Measurements from ENCODE around the gene SLC25A11. TPM values are rescaled to one million over a fixed set of nuclear protein-coding genes. Genes with fewer than 3 reads are reported as not detected.

The SLC25A11 gene
- total RNA-seq, 1 experiment from 2014 or later = 75.1 TPM

DNA sequence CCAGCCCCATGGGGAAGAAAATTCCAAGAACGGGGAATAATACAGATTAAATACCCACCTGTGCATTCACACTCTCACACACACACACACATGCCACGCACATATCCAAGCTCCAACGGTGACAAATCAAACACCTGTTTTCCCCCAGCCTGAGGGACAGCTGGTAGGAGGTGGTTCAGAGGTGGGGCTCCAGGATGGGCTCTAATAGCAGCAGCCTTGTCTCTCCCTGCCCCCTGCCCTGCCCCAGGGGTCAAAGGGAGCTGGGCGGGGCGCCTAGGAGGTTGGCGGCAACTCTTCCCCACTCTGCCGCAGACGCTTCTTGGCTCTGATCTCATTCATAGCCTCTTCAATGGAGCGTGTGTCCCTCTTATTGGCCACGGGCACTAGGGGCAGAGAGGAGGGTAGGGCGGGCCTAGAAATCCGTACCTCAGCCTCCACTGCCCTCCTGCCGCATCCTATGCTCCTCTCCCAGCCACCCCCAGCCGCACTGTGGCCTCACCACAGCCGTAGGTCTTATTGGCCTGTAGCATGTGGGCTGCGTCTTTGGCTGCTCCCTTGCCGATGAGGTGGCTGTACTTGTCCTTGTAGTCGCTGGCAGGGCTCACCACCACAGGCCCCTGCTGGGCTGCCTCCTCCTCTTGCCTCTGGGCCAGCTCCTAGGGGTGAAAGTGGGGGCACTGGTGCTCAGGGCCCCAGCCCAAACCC, 19.6 kb upstream of the SLC25A11 start:
- POLR2A ChIA-PET = interaction anchor here (4.6 kb wide), 1 partner anchor 8 kb away, joined by 27 read pairs; the partner anchor contains the start of gene SPAG7
- RAD21 ChIA-PET (ENCODE audit: low non-redundant PET in 1 of 2, low total read pairs in 2 of 2, uncharacterized antibody in 2 of 2, unreplicated experiment in 2 of 2) = no interaction called here
- Histone ChIP-seq H4K20me1 (ENCODE audit: insufficient read depth) (no peaks in the 10 kb centered on the region), H3K4me3 (replicated peaks in 1 of 2; ENCODE audit: low read depth in 1 of 2, low read length in 2 of 2) (no peak overlapping the region), H3K27me3 (ENCODE audit: insufficient read depth, low read length) (no peaks in the 10 kb centered on the region), H2AFZ (ENCODE audit: low read depth, low read length, poor library complexity, severe bottlenecking) (no peak overlapping the region), H3K79me2 (ENCODE audit: insufficient read depth, low read length) (peaks cover 4% of the 10 kb centered on the region; the same call in 1 of the 2 replicates), H3K9ac (ENCODE audit: low read length) (no peak overlapping the region), H3K36me3 (ENCODE audit: control insufficient read depth in 1 of 2, insufficient read depth in 2 of 2, low read length in 2 of 2) (no peaks in the 10 kb centered on the region), H3K9me3 (ENCODE audit: control insufficient read depth in 1 of 2, insufficient read depth in 1 of 2, low read depth in 1 of 2, low read length in 2 of 2) (no peaks in the 10 kb centered on the region), H3K27ac (ENCODE audit: low read depth, low read length) (no peak overlapping the region), H3K4me2 (ENCODE audit: low read length) (no peak overlapping the region), H3K9me2 (ENCODE audit: insufficient read depth) (no peaks in the 10 kb centered on the region), H3K4me1 (ENCODE audit: control insufficient read depth in 1 of 2, insufficient read depth in 2 of 2, low read length in 2 of 2) (peaks cover 4 to 5% of the 10 kb centered on the region in 2 experiments; a peak in 2 of 4 replicates)
- no peak for TF ChIP-seq EZH2phosphoT487 (IDR thresholded peaks at IDR 0.05; ENCODE audit: borderline replicate concordance)
- no peak for TF ChIP-seq EGR1 (IDR thresholded peaks at IDR 0.05; ENCODE audit: low read depth)
- TF ChIP-seq, protein P1, sequence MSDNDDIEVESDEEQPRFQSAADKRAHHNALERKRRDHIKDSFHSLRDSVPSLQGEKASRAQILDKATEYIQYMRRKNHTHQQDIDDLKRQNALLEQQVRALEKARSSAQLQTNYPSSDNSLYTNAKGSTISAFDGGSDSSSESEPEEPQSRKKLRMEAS (IDR thresholded peaks at IDR 0.05) = no peak
- TF ChIP-seq, protein P2, sequence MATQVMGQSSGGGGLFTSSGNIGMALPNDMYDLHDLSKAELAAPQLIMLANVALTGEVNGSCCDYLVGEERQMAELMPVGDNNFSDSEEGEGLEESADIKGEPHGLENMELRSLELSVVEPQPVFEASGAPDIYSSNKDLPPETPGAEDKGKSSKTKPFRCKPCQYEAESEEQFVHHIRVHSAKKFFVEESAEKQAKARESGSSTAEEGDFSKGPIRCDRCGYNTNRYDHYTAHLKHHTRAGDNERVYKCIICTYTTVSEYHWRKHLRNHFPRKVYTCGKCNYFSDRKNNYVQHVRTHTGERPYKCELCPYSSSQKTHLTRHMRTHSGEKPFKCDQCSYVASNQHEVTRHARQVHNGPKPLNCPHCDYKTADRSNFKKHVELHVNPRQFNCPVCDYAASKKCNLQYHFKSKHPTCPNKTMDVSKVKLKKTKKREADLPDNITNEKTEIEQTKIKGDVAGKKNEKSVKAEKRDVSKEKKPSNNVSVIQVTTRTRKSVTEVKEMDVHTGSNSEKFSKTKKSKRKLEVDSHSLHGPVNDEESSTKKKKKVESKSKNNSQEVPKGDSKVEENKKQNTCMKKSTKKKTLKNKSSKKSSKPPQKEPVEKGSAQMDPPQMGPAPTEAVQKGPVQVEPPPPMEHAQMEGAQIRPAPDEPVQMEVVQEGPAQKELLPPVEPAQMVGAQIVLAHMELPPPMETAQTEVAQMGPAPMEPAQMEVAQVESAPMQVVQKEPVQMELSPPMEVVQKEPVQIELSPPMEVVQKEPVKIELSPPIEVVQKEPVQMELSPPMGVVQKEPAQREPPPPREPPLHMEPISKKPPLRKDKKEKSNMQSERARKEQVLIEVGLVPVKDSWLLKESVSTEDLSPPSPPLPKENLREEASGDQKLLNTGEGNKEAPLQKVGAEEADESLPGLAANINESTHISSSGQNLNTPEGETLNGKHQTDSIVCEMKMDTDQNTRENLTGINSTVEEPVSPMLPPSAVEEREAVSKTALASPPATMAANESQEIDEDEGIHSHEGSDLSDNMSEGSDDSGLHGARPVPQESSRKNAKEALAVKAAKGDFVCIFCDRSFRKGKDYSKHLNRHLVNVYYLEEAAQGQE (IDR thresholded peaks at IDR 0.05; ENCODE audit: low read depth) = no peak
- TF ChIP-seq ZFX (IDR thresholded peaks at IDR 0.05) = no peak
- TF ChIP-seq YY1 (IDR thresholded peaks at IDR 0.05; ENCODE audit: extremely low read depth, insufficient replicate concordance, low read depth, low read length) = no peak
- TF ChIP-seq, protein P3, sequence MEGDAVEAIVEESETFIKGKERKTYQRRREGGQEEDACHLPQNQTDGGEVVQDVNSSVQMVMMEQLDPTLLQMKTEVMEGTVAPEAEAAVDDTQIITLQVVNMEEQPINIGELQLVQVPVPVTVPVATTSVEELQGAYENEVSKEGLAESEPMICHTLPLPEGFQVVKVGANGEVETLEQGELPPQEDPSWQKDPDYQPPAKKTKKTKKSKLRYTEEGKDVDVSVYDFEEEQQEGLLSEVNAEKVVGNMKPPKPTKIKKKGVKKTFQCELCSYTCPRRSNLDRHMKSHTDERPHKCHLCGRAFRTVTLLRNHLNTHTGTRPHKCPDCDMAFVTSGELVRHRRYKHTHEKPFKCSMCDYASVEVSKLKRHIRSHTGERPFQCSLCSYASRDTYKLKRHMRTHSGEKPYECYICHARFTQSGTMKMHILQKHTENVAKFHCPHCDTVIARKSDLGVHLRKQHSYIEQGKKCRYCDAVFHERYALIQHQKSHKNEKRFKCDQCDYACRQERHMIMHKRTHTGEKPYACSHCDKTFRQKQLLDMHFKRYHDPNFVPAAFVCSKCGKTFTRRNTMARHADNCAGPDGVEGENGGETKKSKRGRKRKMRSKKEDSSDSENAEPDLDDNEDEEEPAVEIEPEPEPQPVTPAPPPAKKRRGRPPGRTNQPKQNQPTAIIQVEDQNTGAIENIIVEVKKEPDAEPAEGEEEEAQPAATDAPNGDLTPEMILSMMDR (IDR thresholded peaks at IDR 0.05 in 2 of 3, conservative IDR thresholded peaks at IDR 0.05 in 1 of 3; ENCODE audit: borderline replicate concordance in 1 of 3, insufficient read depth in 1 of 3, low read depth in 2 of 3, low read length in 2 of 3) = no peak
- no peak for TF ChIP-seq ELF1 (IDR thresholded peaks at IDR 0.05; ENCODE audit: borderline replicate concordance, low read depth)
- DNase-seq (ENCODE audit: low read depth, low spot score) (no peak), ATAC-seq (no peak)
- CTCF ChIA-PET = no interaction called here
- intact Hi-C loops (cut with micrococcal nuclease) = no loop called here
- TSS peak; percentile 63 for BruUV-seq (replicated peaks)
